HG03060 (cell line): ENCODE data around the gene MBNL3.
"Not testable (repeated sequence)": the region's sequence is repeated elsewhere in the genome, so short reads cannot be mapped to it uniquely, and the experiment has no call there.

Source experiments
- ATAC-seq: cut with Tn5 transposase; IDR thresholded peaks from one replicate; pipeline ENCODE4 v1.9.1; 2021; ENCODE audit warnings: low read depth, moderate number of reproducible peaks; ENCODE audit not compliant: unreplicated experiment

Gene MBNL3

DNA sequence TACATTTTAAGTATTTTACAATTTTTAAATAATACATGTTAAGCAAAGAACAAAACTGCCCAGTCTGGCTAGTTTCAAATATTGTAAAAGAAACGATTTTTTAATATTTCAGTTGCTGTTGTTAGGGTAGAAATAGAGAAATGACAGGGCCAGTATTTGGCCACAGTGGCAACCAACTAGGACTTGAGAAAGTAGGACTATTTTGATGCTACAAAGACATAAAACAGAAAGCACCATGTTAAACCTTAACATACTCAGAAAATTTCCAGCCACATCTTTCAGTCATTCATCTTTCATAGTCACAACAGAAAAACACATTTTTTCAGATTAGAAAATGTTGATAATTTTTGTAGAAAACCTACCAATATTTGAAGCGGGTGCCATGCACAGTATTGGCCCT is 104.5 kb downstream of the MBNL3 start:
- ATAC-seq = no peak

DNA sequence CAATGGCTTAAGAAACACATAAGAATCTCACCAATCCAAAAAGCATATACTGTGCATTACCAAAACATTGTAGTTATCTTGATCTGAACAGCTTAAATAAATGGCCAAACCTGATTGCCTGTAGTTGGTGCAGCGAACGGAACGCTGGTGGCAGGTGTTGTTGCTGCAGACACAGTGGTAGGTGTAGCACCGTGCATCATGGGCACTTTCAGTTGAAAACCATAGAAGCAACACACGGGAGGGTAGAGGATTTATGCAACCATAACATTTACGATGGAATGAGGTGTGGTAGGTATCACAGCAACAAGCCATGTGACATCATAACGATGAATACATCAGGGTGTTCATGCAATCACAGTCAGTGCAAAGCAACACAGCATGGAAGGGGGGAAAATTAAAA is 106.8 kb downstream of the MBNL3 start:
- no peak for ATAC-seq

DNA sequence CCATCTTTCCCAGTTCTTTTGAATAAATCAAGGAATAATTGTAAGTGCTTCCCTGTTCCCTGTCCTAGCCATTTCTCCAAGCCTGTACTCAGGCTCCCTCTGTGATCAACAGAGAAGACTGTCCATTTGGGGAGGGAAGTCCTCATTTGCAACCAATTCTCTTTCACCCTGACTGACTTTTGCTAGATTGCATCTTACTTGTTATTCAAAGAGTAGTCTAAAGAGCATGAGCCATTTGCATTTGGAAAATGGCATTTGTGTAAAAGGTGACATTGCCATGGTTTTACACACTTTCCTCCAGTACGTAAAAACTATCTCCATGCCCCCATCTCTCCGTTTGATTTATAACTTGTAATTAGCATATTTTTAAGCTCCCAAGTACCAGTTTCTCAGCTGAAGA is 110.6 kb downstream of the MBNL3 start:
- no peak for ATAC-seq

DNA sequence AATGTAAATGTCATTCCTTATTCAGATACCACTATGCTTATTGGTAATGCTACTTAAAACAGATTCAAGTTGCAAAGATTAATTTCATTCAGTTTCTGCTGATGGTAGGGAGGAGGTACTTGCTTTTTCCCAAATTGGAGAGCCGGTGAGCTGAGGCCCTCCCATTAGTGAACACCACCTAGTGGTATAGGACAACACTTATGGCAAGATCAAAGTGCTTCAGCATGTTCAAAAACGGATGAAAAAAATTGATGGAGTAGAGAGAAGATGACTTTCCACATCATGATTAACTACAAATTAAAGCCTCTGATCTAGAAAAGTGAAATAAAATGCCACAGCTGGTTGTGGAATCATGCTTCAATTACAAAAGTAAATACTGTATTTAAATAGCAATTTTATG is 112.9 kb downstream of the MBNL3 start:
- ATAC-seq = no peak

DNA sequence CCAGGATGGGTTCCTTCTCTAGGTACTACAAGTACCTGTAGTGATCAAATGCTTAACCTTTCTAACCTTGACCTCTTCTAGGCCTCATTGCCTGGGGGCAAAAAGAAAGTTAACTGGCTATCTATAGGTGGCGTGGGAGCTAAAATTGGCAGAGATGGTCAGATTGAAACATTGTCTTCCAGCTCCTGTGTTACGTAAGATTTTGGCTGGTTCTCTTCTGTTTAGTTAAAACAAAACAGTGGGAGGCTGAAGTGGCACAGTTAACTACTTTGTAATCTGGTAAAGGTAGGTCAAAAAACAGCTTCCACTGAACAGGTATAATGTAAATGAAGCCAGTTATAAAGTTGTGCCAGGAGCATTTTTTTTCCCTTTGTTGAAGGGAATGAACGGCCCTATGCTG is 115.2 kb downstream of the MBNL3 start:
- ATAC-seq = no peak

DNA sequence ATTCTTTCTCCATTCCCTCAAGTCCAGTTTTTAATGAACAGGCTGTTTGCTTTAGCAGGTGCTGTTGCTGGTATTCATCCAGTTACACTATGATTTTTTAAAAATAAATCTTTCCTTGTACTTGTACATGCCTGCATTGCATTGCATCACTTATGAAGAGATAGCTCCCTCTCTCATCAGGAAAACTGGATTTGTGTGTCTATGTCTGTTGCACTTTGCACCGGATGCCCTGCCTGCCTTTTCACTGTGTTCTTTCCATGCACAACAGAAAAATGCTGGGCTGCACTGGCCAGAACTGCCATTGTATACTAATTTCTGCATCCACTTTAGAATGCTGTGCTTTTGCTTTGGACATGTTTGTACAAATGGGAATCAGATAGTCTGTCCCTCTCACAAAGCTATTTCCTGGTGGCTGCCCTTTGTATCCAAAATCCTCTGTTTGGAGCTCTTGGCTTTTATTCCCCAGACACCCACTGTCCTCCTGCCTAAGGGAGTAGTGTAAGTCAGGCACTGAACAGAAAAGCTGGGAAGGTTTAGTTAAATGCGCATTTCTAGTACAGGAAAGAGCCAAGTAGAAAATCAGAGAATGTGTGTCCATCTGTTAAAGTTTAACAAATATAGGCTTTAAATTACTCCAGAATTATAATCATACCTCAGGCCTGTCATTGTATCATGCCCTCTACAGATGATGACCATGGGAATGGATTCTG is 119.1 kb downstream of the MBNL3 start:
- ATAC-seq = no peak

DNA sequence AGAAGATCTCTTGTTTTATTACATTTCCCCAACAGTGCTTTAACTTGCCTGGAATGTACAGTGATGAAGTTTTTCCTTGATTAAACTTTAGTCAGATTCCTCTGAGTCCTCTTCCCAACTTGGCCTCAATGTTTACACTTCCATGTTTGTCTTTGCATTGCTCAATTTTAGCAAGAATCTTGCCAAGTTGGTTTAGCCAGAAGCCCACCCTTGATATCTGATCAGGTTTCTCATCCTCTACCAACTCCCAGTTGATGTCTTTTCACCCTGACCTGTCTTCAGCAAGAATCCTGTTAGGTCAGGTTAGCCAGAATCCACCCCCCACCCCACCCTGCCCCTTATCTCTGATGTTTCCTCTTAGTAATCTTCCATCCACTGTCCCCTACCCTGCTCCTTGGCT is 120.9 kb downstream of the MBNL3 start:
- no peak for ATAC-seq

DNA sequence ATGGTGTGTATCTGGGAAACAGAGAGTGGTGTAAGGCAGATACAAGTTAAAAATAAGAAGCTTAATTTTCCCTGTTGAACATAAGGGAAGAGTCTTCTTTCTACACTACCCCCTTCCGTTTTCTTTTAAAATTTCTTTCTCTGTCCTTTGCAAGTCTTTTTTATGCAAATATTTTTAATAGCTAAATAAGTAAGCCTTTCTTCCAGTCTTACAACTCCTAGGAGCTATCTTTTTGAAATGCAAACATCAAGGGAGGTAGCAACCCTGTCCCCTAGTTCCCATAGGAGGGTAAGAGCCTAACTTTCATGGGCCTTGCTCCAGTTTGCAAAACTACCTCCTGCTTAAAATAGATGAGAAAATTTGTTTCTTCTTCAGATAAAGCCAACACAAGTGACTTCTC is 121.5 kb downstream of the MBNL3 start:
- ATAC-seq = no peak

DNA sequence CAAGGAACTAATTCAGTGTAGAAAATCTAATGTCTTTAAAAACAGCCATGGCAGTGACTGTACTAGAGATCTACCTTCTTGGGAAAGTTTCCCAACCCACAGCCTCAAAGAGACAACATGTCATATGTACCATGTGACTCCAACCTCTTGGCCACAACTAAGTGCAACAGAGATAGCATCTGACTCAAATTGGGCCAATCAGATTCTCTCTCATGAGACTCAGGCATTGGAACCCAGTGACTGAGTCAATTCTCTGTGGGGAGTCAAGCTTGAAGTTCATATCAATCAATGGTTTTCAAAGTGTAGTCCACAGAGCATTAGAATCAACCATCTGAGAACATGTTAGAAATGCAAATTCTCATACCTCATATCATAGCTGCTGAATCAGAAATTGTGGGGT is 123.3 kb downstream of the MBNL3 start:
- no peak for ATAC-seq

DNA sequence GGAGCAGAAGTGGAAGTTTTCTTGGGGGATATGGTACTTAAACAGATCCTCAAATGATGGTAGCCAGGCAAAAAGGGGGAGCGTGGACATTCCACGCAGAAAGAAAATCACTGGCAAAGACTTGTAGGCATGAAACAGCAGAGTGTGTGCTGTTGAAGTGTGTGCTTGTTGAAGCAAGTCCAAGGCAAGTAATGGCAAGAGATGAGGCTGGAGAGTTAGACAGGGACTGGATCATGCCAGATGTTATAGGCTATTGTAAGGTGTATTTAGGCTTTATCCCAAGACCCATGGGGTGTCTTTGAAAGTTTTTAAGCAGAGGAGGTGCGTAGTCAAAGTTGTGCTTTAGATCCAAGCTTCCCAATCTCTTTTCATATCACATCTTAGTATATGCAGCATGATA is 124.5 kb downstream of the MBNL3 start:
- no peak for ATAC-seq

DNA sequence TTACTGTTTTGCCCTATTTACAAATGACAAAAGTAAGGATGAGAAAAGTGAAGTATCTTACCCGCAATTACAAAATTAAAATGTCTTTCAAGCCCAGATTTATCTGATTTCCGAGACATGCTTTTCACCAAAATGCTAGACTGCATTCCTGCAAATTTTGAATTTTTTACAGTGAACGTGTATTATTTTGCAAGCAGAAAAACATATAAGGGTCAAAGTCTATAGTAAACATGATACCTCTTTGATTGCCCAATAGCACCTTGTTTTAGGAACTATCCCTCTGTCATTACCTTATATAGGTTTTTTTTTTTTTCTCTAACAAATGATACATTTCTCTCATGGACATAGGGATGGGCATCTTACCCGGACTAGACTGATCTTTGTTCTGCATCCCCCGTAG is 135.4 kb downstream of the MBNL3 start:
- no peak for ATAC-seq

DNA sequence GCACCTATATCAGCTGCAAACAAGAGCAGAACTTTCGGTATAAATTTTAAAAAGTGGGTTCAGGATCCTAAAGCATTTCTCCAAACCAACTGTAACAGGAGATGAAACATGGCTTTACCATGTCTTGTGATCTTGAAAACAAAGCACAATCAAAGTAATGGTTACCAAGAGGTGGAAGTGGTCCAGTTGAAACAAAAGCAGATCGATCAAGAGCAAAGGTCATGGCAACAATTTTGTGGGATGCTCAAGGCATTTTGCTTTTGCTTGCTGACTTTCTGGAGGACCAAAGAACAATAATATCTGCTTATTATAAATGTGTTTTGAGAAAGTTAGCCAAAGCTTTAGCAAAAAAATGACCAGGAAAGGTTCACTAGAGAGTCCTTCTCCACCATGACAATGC is 152.7 kb downstream of the MBNL3 start:
- no peak for ATAC-seq

DNA sequence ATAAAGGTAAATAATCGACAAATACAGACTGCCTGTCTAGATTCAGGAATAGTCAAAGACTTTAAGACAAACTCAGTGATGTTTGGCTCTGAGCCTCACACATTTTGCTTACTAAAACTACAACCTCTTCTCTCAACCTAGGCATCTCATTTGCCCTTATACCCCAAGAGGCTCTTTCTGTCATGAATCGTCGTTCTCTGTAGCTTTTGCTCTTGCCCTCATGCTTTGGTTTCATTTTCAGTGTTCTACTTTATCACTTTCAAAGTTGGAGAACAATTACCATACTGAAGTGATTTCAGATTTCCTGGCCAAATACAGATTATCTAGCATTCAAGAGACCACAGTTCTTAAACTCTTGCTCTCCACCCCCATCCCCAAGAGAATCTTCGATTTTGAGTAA is 155.5 kb downstream of the MBNL3 start:
- ATAC-seq = no peak

DNA sequence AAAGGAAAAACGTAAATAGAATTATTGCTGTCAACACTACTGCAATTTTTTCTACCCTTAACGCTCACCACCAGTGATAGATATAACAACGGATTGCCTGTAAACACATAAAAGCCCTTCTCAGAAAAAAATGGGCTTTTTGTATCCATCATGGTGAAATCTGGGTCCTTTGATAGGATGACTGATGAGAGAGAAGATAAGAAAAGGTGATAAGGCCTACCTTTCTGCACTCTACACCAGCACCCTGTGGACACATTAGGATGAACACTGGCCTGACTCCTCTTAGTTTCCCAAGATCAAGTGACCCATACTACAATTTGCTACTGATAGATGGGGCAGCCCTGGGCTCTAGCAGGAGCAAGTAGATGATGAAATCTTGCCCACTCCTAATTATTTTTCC is 157.3 kb downstream of the MBNL3 start:
- ATAC-seq = no peak

DNA sequence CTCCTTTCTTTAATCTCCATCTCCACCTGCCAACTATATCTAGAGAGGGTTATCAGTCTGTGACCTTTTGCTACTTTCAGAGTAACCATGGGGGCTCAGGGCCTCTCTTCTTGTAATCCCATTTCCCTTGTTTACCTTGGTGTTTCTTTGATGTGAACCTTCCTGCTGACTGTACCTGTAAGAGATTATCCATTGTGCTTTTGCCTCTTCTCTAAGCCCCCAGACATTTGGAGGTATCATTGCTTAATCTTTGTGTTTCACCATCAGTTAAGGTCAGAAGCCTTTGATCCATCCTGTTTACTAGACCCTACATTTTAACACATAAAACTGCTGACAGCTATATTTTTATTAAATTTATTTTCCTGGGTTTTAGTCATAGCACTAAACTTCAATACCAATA is 157.8 kb downstream of the MBNL3 start:
- no peak for ATAC-seq

DNA sequence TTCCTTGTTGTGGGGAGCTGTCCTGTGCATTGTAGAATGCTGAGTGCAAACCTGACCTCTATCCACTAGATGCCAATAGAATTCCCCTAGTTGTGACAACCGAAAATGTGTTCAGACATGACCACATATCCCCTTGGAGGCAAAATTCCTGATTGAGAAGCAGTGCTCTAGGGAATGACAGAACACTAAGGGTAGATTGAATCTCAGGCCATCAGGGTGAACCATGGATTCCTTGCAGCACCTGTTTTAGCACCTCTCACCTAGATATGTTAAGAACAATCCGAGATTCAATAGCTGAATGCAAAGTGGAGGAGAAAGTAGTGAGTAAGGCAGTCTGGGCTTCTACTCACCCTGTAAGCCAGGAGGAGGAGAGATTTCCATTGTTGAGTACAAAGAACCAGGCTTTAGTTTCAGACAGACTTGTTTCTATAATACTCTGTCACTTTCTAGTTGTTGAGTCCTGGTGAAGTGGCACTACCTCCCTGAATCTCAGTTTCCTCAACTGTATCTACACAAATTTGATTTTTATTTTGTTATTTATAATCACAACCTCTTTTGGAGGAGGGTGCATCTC is 158.6 kb downstream of the MBNL3 start:
- no peak for ATAC-seq

DNA sequence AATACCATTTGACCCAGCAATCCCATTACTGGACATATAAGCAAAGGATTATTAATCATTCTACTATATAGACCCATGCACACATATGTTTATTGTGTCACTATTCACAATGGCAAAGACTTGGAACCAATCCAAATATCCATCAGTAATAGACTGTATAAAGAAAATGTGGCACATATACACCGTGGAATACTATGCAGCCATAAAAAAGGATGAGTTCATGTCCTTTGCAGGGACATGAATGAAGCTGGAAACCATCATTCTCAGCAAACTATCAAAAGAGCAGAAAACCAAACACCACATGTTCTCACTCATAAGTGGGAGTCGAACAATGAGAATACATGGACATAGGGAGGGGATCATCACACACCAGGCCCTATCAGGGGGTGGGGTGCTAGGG is 161.9 kb downstream of the MBNL3 start:
- ATAC-seq = not testable (repeated sequence)
